DMS153 (cell line): ENCODE results near the gene SPINK6.

Experiments used
- DNase-seq: peaks from one replicate; lab custom pipeline; 2025; lab: John Stamatoyannopoulos, UW

SPINK6 gene

DNA sequence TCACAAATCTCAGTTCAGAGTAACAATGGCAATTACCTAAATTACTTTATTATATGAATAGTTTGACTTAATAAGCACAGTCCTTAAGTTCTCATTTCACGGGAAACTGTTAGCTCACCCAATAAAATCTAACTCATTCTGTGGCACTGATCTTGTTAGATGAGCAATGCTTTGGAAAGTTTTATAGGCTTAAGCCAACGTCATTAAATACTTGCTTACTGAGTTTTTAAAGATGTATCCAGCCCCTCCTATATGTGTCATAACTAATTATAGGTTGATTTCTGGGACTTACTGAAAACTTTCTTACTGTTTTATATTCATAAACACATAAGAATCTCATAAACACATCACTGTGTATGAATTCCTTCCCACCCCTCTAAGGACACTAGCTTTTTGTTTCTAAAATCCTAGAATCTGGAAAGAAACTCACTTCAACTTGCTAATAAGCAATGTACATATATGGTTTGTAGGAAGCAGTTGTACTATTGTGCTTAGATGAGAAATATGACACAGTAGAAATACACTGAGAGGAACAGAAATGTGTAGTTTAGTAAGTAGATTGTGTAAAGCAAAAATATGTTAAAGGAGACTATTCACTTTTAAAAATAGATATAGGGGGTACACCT, 21.4 kb downstream of the SPINK6 start:
- DNase-seq: no peak

DNA sequence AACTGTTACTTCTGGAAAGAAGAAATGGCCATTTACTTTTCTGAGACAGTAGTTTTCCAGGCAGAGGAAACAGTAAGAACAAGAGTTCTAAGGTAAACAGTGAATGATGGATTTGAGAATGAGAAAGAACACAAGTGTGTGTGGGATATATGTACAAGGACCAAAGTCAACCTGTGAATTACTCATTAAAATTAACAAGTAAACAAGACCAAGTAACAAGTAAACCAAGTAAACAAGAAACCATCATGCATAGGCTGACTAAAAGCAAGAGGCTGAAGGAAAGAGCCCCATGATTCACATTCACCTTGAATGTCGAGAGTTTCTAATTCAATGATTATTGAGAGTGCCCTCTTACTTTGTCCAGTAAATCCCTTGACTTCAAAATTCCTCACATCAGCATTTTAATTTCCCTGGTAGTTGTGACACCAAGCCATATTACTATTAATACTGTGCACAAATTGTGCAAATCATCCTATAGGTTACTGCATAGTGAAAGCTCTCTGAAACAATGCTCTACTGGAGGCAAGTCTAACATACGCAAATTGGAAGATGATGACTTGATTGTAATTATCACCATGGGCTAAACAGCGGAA, 25.6 kb downstream of the SPINK6 start:
- DNase-seq: no peak

DNA sequence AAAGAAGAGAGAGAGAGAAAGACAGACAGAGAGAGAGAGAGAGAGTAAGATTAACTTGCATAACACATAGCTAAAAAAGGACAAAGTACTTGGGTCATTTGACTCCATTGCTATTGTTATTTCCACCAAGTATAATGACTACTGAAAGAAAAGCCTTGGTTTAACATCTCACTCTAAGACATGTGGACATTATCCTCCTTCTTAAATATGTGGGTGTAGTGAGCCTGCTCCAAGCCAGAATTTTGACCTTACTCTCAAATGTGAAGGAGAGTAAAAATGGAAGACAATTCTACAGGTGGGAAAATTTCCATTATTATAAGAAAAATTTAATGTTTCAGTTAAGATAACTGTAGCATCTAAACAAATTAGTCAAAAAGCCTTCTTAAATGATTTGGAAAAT, 27.0 kb downstream of the SPINK6 start:
- no peak for DNase-seq

DNA sequence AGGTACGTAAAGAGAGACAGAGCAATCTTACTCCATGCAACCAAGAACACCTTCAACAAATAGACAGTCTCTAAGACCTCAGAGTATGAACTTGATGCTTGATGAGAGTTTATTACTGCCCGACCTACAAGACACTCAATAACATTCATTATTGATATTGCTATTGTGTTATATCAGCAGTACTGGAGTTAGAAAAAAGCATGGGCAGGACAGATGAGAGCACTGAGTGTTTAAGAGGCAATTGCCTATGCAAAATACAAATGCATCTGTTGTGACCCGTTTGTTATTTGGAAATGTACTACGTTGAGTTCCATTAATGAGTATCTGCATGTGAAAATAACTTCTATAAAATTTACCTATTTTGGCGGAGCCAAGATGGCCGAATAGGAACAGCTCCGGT, 27.4 kb downstream of the SPINK6 start:
- no peak for DNase-seq

DNA sequence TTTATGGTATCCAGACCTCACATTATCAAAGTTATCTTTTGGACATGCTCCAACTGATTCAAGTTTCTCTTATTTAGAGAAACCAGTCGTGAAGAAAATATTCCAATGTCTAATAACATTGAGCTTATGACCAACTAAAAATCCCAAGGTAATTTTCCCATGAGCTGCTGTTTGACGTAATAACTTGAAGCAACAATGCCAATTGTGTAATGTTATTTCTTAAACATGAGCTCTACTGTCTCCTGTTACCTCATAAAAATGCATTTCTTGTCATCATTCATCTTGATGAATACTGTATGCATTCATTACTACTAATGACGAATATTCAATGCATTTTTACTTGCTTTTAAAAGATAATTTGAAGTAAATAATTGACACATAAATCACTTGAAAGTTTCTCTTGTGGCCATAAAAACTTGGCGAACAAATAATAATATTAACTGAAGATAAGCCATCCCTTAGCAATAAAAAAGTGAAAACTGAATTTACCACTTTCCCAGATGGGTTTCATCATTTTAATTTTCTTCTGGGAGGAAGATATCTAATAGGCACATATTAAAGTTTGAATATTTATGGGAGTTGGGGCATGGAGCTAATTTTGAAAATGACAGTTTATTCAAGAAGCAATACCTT, 35.1 kb downstream of the SPINK6 start:
- DNase-seq: no peak

DNA sequence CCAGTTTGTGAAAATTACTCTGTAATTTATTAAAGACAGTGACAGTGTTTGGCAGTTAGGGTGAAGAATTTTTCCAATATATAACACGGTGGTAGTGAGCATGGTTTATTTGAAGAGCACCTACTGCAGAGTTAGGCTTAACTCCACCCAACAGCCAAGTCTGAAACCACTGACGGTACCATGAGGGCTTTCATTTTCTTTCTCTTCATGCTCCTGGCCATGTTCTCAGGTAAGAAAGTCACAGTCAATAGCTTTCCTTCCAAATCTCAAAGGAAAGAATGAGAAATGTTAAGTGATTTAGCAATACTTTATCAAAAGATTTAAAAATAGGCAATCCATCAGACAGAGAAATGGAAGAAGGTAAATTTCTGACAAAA, 35.6 kb downstream of the SPINK6 start, which contains the start of gene MARCOL:
TSS of gene MARCOL (plus strand) at position 108 of the 377 bp plus-strand sequence. CDS start at position 181, 73 bp downstream.
- DNase-seq: no peak

DNA sequence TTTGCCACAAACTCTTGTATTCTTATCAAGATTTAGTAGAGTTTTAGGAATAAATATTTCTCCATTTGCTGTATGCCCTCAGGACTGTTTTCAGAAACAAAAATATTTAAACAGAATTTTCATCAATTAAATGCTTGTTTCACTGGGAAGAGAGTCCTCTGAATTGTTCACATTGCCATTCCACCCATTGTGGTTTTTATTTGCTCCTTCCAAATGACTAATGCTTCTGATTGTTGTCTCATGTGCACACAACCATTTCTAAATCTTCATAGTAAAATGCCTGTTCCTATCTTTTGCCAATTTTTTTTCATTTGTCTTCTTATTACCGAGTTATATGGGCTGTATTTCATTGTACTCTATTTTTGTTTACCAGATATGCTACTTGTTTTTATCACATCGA, 46.1 kb downstream of the SPINK6 start:
- no peak for DNase-seq

DNA sequence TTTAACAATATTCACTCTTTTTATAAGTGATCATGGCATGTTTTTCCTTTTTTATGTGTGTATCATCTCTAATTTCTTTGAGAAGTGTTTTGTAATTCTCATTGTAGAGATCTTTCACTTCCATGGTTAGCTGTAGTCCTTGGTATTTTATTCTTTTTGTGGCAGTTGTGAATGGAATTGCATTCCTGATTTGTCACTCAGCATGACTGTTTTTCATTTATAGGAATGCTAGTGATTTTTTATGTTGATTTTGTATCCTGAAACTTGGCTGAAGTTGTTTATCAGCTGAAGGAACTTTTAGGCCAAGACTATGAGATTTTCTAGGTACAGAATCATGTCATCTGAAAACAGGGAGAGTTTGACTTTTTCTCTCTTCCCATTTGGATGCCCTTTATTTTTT, 52.6 kb downstream of the SPINK6 start:
- no peak for DNase-seq

DNA sequence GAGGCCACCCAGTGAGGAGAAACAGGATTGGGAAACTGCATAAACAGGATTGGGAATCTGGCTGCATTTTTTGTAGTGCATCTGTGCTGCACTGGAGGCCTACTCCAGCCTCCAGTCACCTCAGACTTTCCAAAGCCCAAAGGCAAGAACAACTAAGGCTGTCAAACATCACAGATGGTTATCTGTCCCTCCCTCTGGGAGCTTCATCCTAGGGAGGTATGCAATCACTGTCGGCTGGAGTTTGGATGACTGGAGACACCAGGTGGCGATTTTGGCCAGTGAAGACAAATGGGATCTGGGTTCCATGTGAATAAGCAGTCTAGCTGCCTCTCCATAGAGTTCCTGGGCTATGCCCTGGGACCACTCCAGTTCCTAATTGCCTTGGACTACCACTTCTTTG, 56.4 kb downstream of the SPINK6 start:
- no peak for DNase-seq

DNA sequence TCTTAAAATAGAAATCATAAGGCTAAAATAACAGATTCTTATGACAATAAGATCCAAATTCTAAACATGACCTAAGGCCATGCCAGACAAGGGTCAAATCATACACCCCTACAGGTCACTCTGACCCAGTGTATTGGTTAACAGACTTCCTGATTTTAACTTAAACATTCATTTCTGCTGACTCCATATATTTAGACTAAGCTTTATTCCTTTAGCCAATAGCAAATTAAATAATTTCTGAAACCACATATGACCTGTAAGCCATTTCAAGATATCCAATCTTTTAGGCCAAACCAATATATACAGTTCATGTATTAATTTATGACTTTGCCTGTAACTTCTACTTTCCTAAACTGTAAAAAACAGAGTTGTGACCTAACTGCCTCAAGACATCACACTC, 58.4 kb downstream of the SPINK6 start:
- DNase-seq: no peak
